ENCODE results near the gene NKAIN4. TPM values are rescaled to one million over a fixed set of nuclear protein-coding genes. Genes with fewer than 3 reads are reported as not detected.

NKAIN4 gene
- total RNA-seq, 1 donor from 2014 or later: 3.0 TPM

- H3K27me3 Mint-ChIP-seq (ENCODE audit: low read depth): no peaks in the 10 kb centered on the region
- no peak for DNase-seq (ENCODE audit: low spot score)
- H3K36me3 Mint-ChIP-seq (ENCODE audit: low read depth): peaks cover 24% of the 10 kb centered on the region
- no peaks in the 10 kb centered on the region for H3K9me3 Mint-ChIP-seq (ENCODE audit: low read depth)
- H3K4me3 Mint-ChIP-seq (ENCODE audit: unreplicated experiment): no peak overlapping the region
- TF ChIP-seq CTCF (IDR thresholded peaks at IDR 0.05): no peak
- H3K4me1 Mint-ChIP-seq (ENCODE audit: low read depth): peaks cover 28% of the 10 kb centered on the region
- no peak overlapping the region for H3K27ac Mint-ChIP-seq (ENCODE audit: unreplicated experiment)
These were observed 52.2 kb downstream of the NKAIN4 start for GRCh38 chr20:63202021-63202420.

GRCh38 chr20:63198606-63199005, 55.7 kb downstream of the NKAIN4 start:
- no peak overlapping the region for H3K27ac Mint-ChIP-seq (ENCODE audit: unreplicated experiment)
- H3K27me3 Mint-ChIP-seq (ENCODE audit: low read depth): no peaks in the 10 kb centered on the region
- DNase-seq (ENCODE audit: low spot score): no peak
- TF ChIP-seq CTCF (IDR thresholded peaks at IDR 0.05): no peak
- peaks cover 23% of the 10 kb centered on the region for H3K36me3 Mint-ChIP-seq (ENCODE audit: low read depth)
- no peak overlapping the region for H3K4me3 Mint-ChIP-seq (ENCODE audit: unreplicated experiment)
- no peaks in the 10 kb centered on the region for H3K9me3 Mint-ChIP-seq (ENCODE audit: low read depth)
- H3K4me1 Mint-ChIP-seq (ENCODE audit: low read depth): peaks cover 37% of the 10 kb centered on the region

- Mint-ChIP-seq H3K27ac (ENCODE audit: unreplicated experiment) (no peak overlapping the region), H3K27me3 (ENCODE audit: low read depth) (no peaks in the 10 kb centered on the region), H3K4me3 (ENCODE audit: unreplicated experiment) (no peak overlapping the region), H3K9me3 (ENCODE audit: low read depth) (no peaks in the 10 kb centered on the region), H3K36me3 (ENCODE audit: low read depth) (peaks cover 17% of the 10 kb centered on the region), H3K4me1 (ENCODE audit: low read depth) (peaks cover 37% of the 10 kb centered on the region)
- DNase-seq (ENCODE audit: low spot score): no peak
- no peak for TF ChIP-seq CTCF (IDR thresholded peaks at IDR 0.05)
These were observed 57.3 kb downstream of the NKAIN4 start for GRCh38 chr20:63196768-63197470.

- no peak for DNase-seq (ENCODE audit: low spot score)
- no peak for TF ChIP-seq CTCF (IDR thresholded peaks at IDR 0.05)
- no peak overlapping the region for H3K4me3 Mint-ChIP-seq (ENCODE audit: unreplicated experiment)
- H3K27ac Mint-ChIP-seq (ENCODE audit: unreplicated experiment): no peak overlapping the region
- H3K27me3 Mint-ChIP-seq (ENCODE audit: low read depth): no peaks in the 10 kb centered on the region
- H3K9me3 Mint-ChIP-seq (ENCODE audit: low read depth): no peaks in the 10 kb centered on the region
- peaks cover 34% of the 10 kb centered on the region for H3K4me1 Mint-ChIP-seq (ENCODE audit: low read depth)
- peaks cover 11% of the 10 kb centered on the region for H3K36me3 Mint-ChIP-seq (ENCODE audit: low read depth)
These were observed 59.5 kb downstream of the NKAIN4 start for GRCh38 chr20:63194797-63195173.

GRCh38 chr20:63194007-63194796, 60.1 kb downstream of the NKAIN4 start:
- Mint-ChIP-seq H3K9me3 (ENCODE audit: low read depth) (no peaks in the 10 kb centered on the region), H3K36me3 (ENCODE audit: low read depth) (peaks cover 11% of the 10 kb centered on the region), H3K27ac (ENCODE audit: unreplicated experiment) (no peak overlapping the region), H3K27me3 (ENCODE audit: low read depth) (no peaks in the 10 kb centered on the region), H3K4me3 (ENCODE audit: unreplicated experiment) (no peak overlapping the region), H3K4me1 (ENCODE audit: low read depth) (peaks cover 30% of the 10 kb centered on the region)
- no peak for TF ChIP-seq CTCF (IDR thresholded peaks at IDR 0.05)
- DNase-seq (ENCODE audit: low spot score): no peak

Data from chondrocyte (in vitro differentiated cells).